ENCODE measurements around the gene HNF1B. TPM values are rescaled to one million over a fixed set of nuclear protein-coding genes. Genes with fewer than 3 reads are reported as not detected.

HNF1B gene
- total RNA-seq, 4 donors from 2014 or later, result not detected

- in situ Hi-C loops (cut with MboI; ENCODE audit: low sequenced_read_pairs in 4 of 4), result no loop called here
- TF ChIP-seq CTCF (IDR thresholded peaks at IDR 0.05 in 4 of 5, conservative IDR thresholded peaks at IDR 0.05 in 1 of 5) (no peak), POLR2A (IDR thresholded peaks at IDR 0.05) (no peak)
Measured at GRCh38 chr17:37676115-37676925, 68.5 kb downstream of the HNF1B start.

GRCh38 chr17:37674511-37674910 lies 70.3 kb downstream of the HNF1B start:
- Histone ChIP-seq H3K27me3 (peaks cover 0 to 13% (median 0%) of the 10 kb centered on the region in 3 donors), H3K9me3 (no peaks in the 10 kb centered on the region), H3K4me1 (no peaks in the 10 kb centered on the region), H3K36me3 (no peaks in the 10 kb centered on the region), H3K4me3 (no peak overlapping the region), H3K27ac (no peak overlapping the region)
- ATAC-seq, result no peak
- in situ Hi-C loops (cut with MboI; ENCODE audit: low sequenced_read_pairs in 4 of 4), result no loop called here
- intact Hi-C loops (cut with DNase I; ENCODE audit: low total_unique reads), result no loop called here
- TF ChIP-seq POLR2A (IDR thresholded peaks at IDR 0.05) (no peak), CTCF (IDR thresholded peaks at IDR 0.05 in 4 of 5, conservative IDR thresholded peaks at IDR 0.05 in 1 of 5) (no peak)
- no peak for DNase-seq

More at GRCh38 chr17:37676115-37676925, 68.5 kb downstream of the HNF1B start:
- Histone ChIP-seq H3K9me3 (no peaks in the 10 kb centered on the region), H3K27me3 (peaks cover 0 to 13% (median 0%) of the 10 kb centered on the region in 3 donors), H3K4me1 (no peaks in the 10 kb centered on the region), H3K4me3 (no peak overlapping the region), H3K27ac (no peak overlapping the region), H3K36me3 (no peaks in the 10 kb centered on the region)
- ATAC-seq (no peak), DNase-seq (no peak)
- intact Hi-C loops (cut with DNase I; ENCODE audit: low total_unique reads), result no loop called here

- H3K27me3 ChIP-seq, result peaks cover 0 to 4% (median 0%) of the 10 kb centered on the region in 3 donors
- H3K9me3 ChIP-seq, result no peaks in the 10 kb centered on the region
- DNase-seq (no peak), ATAC-seq (no peak)
- no peak overlapping the region for H3K27ac ChIP-seq
- intact Hi-C loops (cut with DNase I; ENCODE audit: low total_unique reads), result no loop called here
- TF ChIP-seq POLR2A (IDR thresholded peaks at IDR 0.05) (no peak), CTCF (IDR thresholded peaks at IDR 0.05 in 4 of 5, conservative IDR thresholded peaks at IDR 0.05 in 1 of 5) (no peak)
- no peaks in the 10 kb centered on the region for H3K4me1 ChIP-seq
- in situ Hi-C loops (cut with MboI; ENCODE audit: low sequenced_read_pairs in 4 of 4), result no loop called here
- H3K36me3 ChIP-seq, result no peaks in the 10 kb centered on the region
- no peak overlapping the region for H3K4me3 ChIP-seq
Measured at GRCh38 chr17:37673386-37673785, 71.5 kb downstream of the HNF1B start.

- Histone ChIP-seq H3K9me3 (no peaks in the 10 kb centered on the region), H3K4me3 (no peak overlapping the region), H3K4me1 (no peaks in the 10 kb centered on the region), H3K36me3 (no peaks in the 10 kb centered on the region), H3K27me3 (peaks cover 0 to 4% (median 0%) of the 10 kb centered on the region in 3 donors), H3K27ac (no peak overlapping the region)
- DNase-seq (no peak), ATAC-seq (no peak)
- intact Hi-C loops (cut with DNase I; ENCODE audit: low total_unique reads) (no loop called here), in situ Hi-C loops (cut with MboI; ENCODE audit: low sequenced_read_pairs in 4 of 4) (no loop called here)
- TF ChIP-seq CTCF (IDR thresholded peaks at IDR 0.05 in 4 of 5, conservative IDR thresholded peaks at IDR 0.05 in 1 of 5), result no peak
- TF ChIP-seq POLR2A (IDR thresholded peaks at IDR 0.05), result no peak
Measured at GRCh38 chr17:37672548-37673078, 72.2 kb downstream of the HNF1B start.

Data from gastrocnemius medialis (tissue), 4 donors.